BE2C (cell line): Measurements from ENCODE around the gene CDCA7L.
"Not testable (repeated sequence)": the region's sequence is repeated elsewhere in the genome, so short reads cannot be mapped to it uniquely, and the experiment has no call there.

Experiments used
- DNase-seq: peaks from one replicate; pipeline ENCODE4 v3.0.0-alpha.2; 2020
- H3K27me3 ChIP-seq: fragments of 250-450 bp; sonication (Bioruptor Pico); 2 replicates; pipeline ENCODE4 v1.5.1; 2020; ENCODE audit warnings: mild to moderate bottlenecking
- H3K36me3 ChIP-seq: fragments of 250-450 bp; sonication (Bioruptor Pico); 2 replicates; pipeline ENCODE4 v1.5.1; 2020; ENCODE audit warnings: mild to moderate bottlenecking
- H3K4me1 ChIP-seq: fragments of 250-450 bp; sonication (Bioruptor Pico); 2 replicates; pipeline ENCODE4 v1.5.1; 2020
- H3K4me3 ChIP-seq: 2 replicates; pipeline ENCODE4 v1.5.1; 2011; ENCODE audit warnings: low read depth, low read length
- H3K9me3 ChIP-seq: fragments of 250-450 bp; sonication (Bioruptor Pico); 2 replicates; pipeline ENCODE4 v1.5.1; 2020
- CTCF ChIP-seq: IDR thresholded peaks from 2 replicates; pipeline ENCODE4 v1.5.1; 2012; ENCODE audit warnings: mild to moderate bottlenecking, low read depth, low read length

The CDCA7L gene

GRCh38 chr7:21883069-21883468, 62.6 kb downstream of the CDCA7L start:
- TF ChIP-seq CTCF = no peak
- no peaks in the 10 kb centered on the region for H3K36me3 ChIP-seq
- DNase-seq = no peak
- no peaks in the 10 kb centered on the region for H3K4me1 ChIP-seq
- no peaks in the 10 kb centered on the region for H3K27me3 ChIP-seq
- H3K9me3 ChIP-seq = no peaks in the 10 kb centered on the region
- no peak overlapping the region for H3K4me3 ChIP-seq

GRCh38 chr7:21869785-21870402, 75.8 kb downstream of the CDCA7L start:
- Histone ChIP-seq H3K27me3 (no peaks in the 10 kb centered on the region), H3K4me1 (no peaks in the 10 kb centered on the region), H3K4me3 (no peak overlapping the region), H3K36me3 (no peaks in the 10 kb centered on the region), H3K9me3 (no peaks in the 10 kb centered on the region)
- no peak for DNase-seq
- TF ChIP-seq CTCF = no peak

GRCh38 chr7:21868576-21868850, 77.2 kb downstream of the CDCA7L start:
- no peak for TF ChIP-seq CTCF
- Histone ChIP-seq H3K36me3 (no peaks in the 10 kb centered on the region), H3K27me3 (no peaks in the 10 kb centered on the region), H3K9me3 (no peaks in the 10 kb centered on the region), H3K4me3 (no peak overlapping the region), H3K4me1 (no peaks in the 10 kb centered on the region)
- no peak for DNase-seq

- Histone ChIP-seq H3K4me3 (no peak overlapping the region), H3K4me1 (no peaks in the 10 kb centered on the region)
- DNase-seq = no peak
Observed at GRCh38 chr7:21867816-21868575, 77.7 kb downstream of the CDCA7L start.

GRCh38 chr7:21867226-21867625, 78.5 kb downstream of the CDCA7L start:
- Histone ChIP-seq H3K36me3 (no peaks in the 10 kb centered on the region), H3K4me1 (no peaks in the 10 kb centered on the region), H3K9me3 (no peaks in the 10 kb centered on the region), H3K27me3 (no peaks in the 10 kb centered on the region), H3K4me3 (no peak overlapping the region)
- no peak for TF ChIP-seq CTCF
- no peak for DNase-seq

More at GRCh38 chr7:21867816-21868575, 77.7 kb downstream of the CDCA7L start:
- Histone ChIP-seq H3K27me3 (no peaks in the 10 kb centered on the region), H3K9me3 (no peaks in the 10 kb centered on the region), H3K36me3 (no peaks in the 10 kb centered on the region)
- TF ChIP-seq CTCF = no peak

GRCh38 chr7:21866731-21867130, 79.0 kb downstream of the CDCA7L start:
- Histone ChIP-seq H3K4me1 (no peaks in the 10 kb centered on the region), H3K36me3 (no peaks in the 10 kb centered on the region), H3K9me3 (no peaks in the 10 kb centered on the region), H3K4me3 (no peak overlapping the region), H3K27me3 (no peaks in the 10 kb centered on the region)
- no peak for DNase-seq
- no peak for TF ChIP-seq CTCF

GRCh38 chr7:21865631-21866204, 80.0 kb downstream of the CDCA7L start:
- not testable (repeated sequence) for H3K4me3 ChIP-seq, H3K27me3 ChIP-seq, H3K36me3 ChIP-seq, H3K9me3 ChIP-seq, DNase-seq, H3K4me1 ChIP-seq
